Activated CD4-positive, alpha-beta T cell treated with anti-CD3 and anti-CD28 coated beads, Interleukin-2, amount 50 U/mL, for 24 hours (primary cell): ENCODE data around the gene CYFIP2.
"Not testable (repeated sequence)": the region's sequence is repeated elsewhere in the genome, so short reads cannot be mapped to it uniquely, and the experiment has no call there.

ENCODE experiments used
- DNase-seq, 2 donors: peaks; one replicate each; pipeline ENCODE4 v3.0.0-alpha.2; 2020; ENCODE audit warnings: low read depth in 1 of 2, low spot score in 1 of 2

CYFIP2 gene

DNA sequence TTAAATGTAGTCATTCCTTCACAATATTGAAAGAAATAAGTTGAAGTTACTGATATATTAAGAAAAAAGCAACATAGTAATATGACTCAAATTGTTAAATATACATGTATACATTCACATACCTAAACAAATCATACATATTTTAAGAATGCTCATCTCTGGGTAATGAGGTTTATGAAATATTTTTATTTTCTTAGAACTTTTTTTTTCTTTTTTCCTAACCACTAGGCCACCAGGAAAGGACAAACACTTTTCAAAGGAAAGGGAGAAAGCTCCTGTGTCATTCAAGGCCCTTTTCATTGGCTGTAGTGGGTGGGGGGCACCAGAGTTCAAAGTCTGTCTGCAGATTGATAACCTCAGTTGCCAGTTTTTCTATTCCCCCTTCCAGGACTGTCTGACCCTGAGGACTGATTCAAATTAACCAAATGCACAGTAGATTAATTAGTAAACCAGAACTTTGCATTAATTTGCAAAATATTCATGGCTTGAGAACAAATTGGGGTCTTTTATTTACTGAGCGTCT lies 121.2 kb downstream of the CYFIP2 start:
- DNase-seq = no peak

DNA sequence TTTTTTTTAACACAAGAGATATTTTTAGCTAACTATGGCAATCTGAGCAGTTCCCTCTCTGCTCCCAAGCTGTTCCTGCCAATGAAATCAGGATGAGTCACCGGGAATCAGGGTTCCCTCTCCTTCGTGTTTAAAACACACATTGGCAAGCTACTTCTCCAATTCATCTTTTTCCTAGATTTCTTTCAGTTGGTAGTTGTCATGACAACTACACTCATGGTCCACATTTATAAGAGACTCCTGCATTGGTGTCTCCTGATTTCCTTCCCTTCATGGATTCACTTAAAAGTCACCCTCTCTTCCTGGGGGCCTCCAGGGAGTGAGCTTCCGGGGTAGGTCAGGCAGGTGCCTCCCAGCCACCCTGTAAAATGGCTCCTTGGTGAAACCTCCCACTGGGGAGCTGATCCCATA lies 121.8 kb downstream of the CYFIP2 start:
- DNase-seq = no peak

DNA sequence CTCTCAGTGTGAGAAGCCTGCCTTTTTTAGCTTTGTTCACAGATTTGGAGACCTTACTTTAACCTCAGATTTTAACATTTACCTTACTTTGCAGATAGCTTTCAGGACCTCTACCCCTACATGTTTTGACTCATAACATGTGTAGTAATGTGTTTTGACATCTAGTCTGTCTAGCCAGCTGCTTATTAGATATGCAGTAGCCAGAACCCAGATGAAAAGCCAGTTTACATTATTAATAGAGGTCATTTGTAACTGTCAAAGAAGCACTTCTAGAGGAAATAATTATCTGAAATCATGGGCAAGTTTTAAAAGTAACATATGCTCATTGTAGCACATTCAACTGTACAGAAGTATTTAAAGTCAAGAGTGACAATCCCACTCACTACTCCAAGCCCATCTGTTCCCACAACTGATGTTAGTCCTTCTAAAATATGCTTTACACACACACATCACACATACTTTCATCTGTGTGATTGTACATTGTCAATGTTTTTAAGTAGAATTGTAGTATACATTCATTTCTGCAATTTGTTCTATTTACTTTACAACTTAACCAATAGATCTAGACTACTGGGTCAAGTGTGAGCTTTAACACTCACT lies 122.3 kb downstream of the CYFIP2 start:
- DNase-seq = no peak

DNA sequence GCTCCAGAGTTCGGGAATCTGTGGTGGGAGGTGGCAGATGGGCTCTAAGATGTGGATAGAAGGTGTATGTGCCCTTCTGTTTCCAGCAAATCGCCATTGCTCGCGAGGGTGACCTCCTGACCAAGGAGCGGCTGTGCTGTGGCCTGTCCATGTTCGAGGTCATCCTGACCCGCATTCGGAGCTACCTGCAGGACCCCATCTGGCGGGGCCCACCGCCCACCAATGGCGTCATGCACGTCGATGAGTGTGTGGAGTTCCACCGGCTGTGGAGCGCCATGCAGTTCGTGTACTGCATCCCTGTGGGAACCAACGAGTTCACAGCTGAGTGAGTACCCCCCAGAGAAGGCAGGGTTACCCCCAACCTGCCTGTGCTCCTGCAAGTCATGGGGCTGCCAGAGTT lies 123.2 kb downstream of the CYFIP2 start:
- DNase-seq = no peak

DNA sequence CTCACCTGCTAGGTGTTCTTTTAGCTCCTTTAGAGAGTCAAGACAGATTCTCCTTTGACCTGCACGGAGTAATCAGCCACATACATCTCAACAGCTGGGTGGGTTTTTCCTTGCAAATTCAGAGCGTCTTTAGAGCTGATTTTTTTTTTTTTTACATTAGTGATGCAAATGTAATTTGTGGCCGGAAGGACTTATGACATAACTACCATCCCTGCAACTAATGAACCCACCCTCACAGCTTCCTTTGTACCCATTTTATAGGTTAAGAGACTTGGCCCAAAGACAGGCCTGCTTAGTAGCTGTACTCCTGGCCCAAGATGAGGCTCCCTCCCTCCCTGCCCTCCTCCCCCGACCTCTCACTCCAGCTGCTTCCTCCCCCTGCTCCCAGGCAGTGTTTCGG lies 124.2 kb downstream of the CYFIP2 start:
- no peak for DNase-seq

DNA sequence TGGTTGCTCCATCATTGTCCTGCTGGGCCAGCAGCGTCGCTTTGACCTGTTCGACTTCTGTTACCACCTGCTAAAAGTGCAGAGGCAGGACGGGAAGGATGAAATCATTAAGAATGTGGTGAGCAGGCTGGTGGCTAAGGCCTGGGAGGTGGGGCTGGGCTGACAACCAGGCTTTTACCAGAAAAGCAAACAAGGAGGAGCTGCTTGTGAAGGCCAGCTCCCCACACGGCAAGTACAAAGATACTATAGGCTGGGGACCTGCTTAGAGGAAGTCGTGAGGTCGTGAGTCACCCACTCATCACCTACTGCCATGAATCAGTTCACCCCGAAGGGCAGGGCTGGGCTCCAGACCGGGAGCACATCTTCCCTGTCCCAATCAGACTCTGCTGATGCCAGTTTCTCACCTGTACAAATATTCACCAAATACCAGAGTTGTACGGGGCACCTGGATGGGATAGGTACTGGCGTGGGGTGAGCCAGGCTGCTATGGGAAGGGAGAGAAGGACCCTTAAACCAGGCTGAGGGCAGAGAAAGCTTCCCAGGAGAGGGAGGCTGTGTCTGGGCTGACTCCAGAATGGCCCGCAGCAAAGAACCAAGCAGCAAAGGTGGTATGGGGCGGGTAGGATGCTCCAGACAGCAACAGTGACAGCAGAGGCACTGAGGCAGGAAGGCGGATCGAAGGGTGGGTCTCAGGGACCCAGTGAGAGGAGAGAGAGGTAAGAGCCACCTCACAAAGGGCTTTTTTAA lies 124.8 kb downstream of the CYFIP2 start:
- peak; percentile 8 to 46 for DNase-seq

DNA sequence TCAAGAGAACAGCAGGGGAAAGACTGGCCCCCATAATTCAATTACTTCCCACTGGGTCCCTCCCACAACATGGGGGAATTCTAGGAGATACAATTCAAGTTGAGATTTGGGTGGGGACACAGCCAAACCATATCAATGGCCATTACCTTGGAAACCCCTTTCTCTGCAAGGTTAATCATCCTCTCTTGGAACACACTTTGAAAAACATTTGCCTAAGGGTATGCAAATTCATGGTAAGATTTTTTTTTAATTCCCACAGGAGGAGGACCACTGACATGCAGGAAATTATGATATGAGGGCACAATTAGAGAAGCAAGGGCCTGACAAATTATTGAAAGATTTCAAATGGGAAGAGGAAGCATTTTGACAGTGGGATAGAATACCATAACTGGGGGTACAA lies 132.4 kb downstream of the CYFIP2 start:
- no peak for DNase-seq

DNA sequence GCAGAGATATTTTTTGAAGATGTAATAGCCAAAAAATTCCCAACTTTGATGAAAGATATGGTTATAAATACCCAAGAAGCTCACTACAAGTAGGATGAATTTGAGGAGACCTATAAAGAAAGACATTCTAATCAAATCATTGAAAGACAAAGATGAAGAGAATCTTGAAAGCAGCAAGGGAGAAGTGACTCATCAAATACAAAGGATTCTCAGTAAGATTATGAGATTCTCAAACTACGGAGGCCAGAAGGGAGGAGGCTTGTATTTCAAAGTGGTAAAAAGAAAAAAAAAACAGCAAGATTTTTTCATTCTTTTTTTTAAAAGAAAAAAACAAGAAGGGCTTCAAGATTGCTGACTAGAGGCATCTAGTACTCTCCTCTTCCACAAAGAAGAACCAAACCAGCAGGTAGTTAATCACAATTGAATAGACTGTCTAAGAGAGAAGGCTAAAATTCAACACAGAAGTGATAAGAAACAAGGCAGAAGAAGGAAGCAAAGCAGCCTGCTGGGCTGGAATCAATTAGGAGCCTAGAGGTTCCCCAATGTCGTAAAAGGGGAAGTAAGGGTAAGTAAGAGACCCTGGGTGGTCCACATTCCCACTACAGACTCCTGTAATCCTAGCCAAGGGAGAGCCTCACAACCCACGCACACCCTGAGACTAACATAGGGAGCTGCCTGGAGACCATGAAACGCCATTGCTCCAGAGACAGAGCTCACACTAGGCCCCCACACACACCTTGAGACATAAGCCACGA lies 135.0 kb downstream of the CYFIP2 start:
- DNase-seq = no peak

DNA sequence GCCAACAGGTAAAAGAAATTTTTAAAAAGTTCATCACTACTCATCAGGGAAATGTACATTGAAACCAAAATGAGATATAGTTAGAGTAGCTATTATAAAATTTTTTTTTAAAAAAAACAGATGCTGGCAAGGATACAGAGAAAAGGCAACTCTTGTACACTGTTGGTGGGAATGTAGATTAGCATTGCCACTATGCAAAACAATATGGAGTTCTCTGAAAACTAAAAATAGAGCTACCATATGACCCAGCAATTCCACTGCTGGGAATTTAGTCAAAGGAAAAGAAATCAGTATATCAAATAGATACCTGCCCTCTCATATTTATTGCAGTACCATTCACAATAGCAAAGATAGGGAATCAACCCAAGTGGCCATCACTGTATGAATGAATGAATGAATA lies 149.9 kb downstream of the CYFIP2 start:
- DNase-seq = no peak

DNA sequence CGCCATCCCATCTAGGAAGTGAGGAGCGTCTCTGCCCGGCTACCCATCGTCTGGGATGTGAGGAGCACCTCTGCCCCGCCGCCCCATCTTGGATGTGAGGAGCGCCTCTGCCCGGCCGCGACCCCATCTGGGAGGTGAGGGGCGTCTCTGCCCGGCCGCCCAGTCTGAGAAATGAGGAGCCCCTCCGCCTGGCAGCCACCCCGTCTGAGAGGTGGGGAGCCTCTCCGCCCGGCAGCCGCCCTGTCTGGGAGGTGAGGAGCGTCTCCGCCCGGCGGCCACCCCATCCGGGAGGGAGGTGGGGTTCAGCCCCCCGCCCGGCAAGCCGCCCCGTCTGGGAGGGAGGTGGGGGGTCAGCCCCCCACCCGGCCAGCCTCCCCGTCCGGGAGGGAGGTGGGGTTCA lies 153.6 kb downstream of the CYFIP2 start:
- DNase-seq = not testable (repeated sequence)

DNA sequence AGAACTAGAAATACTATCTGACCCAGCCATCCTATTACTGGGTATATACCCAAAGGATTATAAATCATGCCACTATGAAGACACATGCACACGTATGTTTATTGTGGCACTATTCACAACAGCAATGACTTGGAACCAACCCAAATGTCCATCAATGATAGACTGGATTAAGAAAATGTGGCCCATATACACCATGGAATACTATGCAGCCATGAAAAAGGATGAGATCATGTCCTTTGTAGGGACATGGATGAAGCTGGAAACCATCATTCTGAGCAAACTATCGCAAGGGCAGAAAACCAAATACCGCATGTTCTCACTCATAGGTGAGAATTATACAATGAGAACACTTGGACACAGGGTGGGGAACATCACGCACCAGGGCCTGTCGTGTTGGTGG lies 164.0 kb downstream of the CYFIP2 start:
- not testable (repeated sequence) for DNase-seq

DNA sequence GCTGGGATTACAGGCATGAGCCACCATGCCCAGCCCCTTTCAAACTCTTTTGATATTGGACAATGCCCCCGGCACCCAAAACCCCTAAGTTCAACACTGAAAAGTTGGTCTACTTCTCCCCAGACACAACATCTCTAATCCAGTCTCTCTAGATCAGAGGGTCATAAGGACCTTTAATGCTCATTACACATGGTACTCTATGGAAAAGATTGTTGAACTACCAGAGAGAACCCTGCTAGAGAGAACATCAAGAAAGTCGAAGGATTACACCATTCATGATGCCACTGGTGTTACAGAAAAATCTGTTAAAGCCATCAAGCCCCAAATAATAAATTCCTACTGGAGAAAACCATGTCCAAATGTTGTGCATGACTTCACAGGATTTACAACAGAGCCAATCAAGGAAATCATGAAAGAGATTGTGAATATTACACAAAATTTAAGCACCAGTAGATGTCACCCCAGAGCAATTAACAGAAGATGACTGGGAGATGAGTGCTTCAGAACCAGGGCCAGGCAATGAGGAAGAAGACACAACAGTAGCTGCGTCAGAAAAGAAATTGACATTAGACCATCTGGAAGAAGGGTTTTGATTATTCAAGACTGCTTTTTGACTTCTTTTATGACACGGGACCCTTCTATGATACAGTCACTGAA lies 165.7 kb downstream of the CYFIP2 start:
- peak in 1 of 2 donors; percentile 47 for DNase-seq

DNA sequence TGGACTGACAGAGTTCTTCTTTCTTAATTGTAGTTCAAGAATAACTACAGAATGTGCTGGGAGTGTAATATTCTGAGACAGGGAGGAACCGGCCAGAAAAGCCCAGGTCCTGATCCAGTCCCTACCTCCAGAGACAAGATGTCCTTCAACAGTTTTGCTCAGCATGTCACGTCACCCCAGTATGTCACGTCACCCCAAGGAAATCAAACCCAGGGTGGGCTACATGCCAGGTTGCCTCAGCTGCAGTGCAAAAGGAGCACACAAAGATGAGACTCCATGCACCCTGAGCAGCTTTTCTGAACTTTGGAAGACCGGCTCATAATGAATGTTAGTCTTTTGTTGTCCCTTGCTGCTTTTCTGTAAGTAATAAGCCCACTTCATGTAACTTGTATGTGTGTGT lies 168.2 kb downstream of the CYFIP2 start:
- no peak for DNase-seq

DNA sequence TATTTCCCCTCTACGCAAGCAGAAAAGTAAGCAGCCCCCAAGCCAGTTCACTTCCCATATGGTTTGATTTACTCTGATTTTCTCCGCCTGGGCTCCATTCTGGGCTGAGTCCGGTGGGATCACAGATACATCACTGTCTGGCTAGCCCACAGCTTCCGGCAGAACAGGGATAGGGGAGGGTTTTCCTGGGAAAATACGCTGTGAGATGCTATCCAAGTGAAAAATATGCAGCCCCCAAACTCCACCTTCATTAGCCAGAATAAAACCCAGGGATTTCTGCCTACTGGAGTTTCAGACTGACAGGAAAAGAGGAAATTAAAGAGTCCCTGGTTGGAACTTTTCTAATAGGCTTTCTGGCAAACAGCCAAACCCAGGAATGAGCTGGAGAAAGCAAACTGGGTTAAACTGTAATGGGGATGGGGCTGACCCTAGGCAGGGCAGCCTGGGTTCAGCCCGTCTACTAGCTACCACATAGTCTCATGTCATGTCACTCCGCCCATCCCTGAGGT lies 177.2 kb downstream of the CYFIP2 start:
- no peak for DNase-seq

DNA sequence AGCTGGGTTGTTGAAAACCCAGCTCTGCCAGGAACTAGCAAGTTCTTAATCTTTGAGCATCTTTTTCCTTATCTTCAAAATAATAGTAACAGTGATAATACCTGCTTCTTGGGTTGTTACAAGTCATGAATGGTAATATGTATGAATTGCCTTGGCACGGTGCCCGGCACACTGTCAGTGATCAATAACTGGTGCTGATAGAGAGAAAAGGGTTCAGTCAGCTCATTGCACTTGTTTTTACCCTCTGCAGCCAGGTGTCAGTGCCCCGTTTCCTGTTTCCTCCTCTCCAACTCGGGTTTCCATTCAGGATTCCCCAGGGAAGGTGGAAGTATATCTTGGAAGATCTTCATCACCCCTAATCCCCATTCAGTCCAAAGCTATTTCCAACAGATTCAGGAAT lies 178.3 kb downstream of the CYFIP2 start:
- no peak for DNase-seq
